Hypothalamus (tissue), 51 donors: ENCODE data around the gene FBXO33.
A peak's percentile ranks its signal among the peaks of the same experiment; 100 is the strongest.

ENCODE experiments used
- DNase-seq, 51 donors: peaks; one replicate each; lab custom pipeline; 2025; lab: John Stamatoyannopoulos, UW

Gene FBXO33

DNA sequence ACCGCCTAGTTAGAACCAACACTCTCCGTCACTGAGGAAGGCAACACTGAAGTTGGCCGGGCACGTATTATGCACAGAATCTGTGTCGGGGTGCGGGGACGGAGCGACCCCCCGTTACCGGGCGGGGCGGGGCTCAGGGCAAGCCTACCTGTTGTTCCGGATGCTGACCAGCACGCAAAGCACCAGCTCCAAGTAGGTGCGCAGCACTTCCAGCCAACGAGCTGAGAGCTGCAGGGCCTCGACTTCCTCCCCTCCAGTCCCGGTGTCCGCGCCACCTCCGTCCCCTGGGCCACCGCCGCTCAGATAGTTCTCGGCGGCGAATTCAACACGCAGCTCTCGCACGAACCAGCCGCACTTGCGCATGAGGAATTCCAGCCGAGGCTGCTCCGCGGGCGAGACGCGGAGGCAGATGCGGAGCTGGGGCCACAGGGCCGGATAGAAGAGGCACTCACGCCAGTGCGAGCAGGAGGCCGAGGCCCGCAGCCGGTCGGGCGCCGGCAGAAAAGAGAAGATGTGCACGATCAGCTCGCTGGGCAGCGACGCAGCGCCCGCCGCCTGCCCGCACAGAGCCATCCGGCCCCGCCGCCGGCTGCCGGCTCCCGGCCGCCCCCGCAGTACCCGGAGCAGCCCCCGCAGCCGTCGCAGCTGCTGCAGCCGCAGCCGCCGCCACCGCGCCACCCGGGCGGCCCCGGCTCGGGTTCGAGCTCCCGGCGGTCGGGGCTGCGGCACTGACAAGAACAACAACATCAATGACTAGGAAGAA, 636 bp downstream of the FBXO33 start:
- peak in 26 of 51 donors; percentile 7 to 78 (median 44) for DNase-seq

DNA sequence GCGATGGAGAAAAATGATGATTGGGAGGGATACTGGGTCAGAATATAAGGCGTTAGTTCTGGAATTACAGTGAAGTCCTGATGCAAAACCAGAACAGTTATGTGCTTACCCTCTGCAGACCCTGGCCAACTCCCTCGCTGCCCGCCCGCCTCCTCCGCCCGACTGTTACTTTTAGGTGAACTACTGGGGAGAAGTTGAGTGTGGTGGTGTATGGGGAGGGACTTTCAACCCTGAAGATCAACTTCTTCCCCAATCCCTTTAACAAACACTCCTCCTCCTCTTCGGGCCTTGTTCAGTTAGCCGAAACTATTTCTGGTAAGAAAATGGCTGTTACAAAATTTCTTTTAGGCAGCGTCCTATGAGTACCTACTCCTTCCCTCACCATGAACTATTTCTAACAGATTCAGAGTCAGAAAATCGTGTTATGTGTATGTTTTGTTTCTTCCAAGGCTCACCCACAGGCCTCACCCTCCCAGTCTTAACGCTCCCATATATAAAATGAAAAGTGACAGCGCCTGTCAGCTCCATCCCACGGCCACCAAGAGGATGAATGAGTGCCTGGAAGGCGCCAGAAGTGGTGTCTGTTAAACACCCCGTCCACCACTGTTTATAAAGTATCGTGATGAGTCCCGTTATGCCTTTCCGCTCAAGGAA, 1.3 kb downstream of the FBXO33 start:
- peak in 4 of 51 donors; percentile 0 to 43 (median 22) for DNase-seq

DNA sequence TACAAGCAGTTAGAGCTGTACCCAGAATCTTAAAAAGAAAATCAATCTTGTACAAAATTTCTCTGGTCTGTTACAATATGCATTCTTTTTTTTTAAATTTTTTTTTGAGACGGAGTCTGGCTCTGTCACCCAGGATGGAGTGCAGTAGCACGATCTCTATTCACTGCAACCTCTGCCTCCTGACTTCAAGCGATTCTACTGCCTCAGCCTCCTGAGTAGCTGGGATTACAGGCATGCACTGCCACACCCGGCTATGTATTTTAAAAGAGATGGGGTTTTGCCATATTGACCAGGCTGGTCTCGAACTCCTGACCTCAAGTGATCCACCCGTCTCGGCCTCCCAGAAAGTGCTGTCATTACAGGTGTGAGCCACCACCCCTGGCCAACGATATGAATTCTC, 4.1 kb downstream of the FBXO33 start:
- no peak for DNase-seq

DNA sequence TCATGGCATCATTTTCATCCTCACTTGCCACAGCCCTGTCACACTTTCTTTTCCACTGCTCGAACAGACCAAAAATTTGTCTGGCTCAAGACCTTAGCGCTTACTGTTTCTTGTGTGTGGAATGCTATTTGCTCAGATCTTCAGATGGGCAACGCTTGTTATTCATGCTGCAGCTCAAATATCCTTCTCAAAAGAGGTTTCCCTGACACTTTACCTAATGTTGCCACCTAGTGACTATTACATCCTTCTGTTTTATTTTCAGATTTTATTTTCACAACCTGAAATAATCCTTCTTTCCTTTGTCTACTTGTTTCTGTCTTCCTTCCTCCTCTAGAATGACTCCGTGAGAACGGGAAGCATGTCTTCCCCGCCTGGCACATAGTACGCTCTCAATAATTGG, 5.6 kb downstream of the FBXO33 start:
- DNase-seq: peak in 1 of 51 donors; percentile 3

DNA sequence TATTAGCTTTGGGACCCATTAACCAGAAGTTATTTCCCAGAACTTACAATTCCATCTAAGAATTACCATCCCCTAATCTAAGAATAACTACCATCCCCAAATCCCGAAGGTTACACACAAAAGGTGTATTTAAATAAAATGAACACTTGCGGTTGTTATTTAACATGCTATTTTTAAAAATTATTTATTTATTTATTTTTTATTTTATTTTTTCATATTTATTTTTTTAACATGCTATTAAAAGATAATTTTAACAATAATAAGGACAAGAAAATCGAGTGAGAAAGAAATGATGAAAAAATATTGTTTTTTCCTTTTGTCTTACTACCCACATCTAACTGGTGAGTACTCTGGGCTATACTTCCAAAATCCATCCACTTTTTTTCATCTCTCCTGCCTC, 6.3 kb downstream of the FBXO33 start:
- no peak for DNase-seq

DNA sequence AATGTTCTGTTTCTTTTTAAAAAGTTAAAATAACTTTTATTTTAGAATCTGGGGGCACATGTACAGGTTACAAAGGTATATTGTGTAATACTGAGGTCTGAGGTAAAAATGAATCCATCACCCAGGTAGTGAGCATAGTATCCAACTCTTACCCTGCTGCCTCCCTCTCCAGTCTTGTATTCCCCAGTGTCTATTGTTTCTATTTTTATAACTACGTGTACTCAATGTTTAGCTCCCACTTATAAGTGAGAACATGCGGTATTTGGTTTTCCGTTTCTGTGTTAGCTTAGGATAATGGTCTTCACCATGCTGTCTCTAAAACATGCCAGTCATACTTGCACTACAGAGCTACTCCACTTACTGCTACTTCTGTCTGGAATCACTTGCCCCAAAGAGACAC, 8.4 kb downstream of the FBXO33 start:
- no peak for DNase-seq

DNA sequence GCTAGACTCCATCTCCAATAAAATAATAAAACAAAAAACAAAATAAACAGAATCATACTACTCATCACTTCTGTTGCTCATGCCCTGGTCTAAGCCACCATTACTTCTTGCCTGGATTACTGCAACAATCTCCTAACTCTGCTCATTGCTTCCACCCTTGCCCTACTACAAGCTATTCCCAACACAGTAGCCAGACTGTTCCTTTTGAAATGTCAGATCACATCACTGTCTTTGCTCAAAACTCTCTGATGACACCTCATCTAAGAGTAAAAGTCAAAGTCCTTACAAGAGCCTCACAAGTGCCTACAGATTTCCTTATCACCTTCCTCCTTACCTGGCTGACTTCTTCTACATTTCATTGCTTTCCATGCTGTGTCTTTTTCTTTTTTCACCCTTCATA, 10.0 kb downstream of the FBXO33 start:
- DNase-seq: no peak

DNA sequence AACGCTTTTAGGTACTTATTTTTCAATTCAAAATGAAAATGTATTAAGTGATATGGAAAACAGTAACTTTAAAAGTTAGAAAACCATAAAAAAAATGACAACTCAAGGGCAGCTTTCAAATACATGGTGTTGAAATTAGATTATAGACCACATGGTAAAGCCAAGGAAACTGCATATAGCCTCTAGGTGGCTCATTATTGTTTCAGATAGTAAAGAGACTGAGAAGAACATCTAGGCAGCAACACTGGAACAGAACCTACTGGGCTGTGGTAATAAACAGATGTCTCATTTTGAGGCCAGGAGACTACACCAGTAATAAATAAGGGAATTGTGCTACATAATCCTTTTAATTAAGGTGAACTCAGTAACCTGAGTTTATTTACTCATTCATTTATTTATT, 13.0 kb downstream of the FBXO33 start:
- DNase-seq: no peak

DNA sequence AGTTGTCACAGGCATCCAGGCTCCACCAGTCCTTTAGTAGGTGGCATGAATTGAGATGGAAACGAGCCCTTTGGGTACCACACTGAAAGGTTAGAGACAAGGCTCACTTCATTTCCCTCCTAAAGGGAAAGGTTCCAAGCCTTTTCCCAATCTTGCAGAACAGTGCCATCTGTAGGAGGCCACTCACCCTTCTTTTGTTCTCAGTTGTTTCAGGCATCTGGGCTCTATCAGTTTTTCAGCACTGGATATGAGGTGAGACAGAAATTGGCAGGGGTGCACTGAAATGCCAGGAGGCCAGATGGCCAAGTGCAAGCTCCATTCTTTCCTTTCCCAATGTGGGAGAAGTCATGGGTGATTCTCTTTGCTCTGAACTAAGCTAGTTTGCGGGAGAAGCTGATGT, 15.2 kb downstream of the FBXO33 start:
- no peak for DNase-seq

DNA sequence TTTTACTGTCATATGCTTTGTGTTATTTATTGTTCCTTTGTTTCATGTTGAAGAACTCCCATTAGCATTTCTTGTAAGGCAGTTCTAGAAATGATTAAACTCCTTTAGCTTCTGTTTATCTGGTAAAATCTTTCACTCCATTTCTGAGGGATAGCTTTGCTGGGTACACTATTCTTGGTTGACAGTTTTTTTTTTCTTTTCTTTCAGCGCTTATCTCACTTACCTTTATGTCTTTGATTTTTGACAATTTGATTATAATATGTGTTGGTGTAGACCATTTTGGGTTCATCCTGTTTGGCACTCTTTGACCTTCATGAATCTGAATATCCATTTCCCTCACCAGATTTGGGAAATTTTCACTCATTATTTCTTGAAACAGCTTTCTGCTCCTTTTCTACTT, 16.2 kb downstream of the FBXO33 start:
- DNase-seq: no peak

DNA sequence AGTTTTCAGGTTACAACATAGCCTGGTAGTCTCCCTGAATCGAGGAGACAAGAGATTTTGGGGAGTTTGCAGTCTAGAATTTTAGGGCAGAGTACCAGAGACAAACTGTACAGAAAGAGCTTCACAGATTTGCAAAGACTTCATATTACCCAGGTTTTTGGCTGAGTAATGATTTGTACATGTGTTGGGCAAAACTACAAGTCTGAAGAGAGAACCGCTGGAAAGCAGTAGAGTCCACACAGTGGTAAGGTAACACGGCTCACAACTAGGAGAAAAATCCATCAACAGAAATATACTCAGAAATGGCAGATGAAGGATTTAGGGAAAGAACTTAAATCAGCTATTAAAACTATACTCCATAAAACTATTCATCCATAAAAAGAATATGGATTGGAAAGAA, 25.7 kb downstream of the FBXO33 start:
- no peak for DNase-seq

DNA sequence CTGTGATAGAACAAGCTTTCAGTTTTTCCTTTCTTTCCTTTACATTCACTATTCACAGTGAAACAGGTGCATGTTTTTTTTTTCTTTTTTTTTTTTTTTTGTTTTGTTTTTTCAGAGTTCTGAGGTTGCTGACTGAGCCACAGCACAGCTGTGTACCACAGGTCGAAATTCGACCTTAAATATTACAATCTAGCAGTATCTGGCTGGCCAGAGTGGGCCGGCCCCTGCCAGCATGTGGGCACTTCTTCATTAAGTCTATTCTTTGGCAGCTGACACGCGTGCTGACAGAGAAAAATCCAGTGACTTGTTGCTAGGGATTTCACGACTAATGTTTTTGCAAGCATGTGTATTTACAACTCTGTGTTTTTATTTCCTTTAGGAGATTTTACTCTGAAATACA, 33.9 kb downstream of the FBXO33 start:
- DNase-seq: no peak

DNA sequence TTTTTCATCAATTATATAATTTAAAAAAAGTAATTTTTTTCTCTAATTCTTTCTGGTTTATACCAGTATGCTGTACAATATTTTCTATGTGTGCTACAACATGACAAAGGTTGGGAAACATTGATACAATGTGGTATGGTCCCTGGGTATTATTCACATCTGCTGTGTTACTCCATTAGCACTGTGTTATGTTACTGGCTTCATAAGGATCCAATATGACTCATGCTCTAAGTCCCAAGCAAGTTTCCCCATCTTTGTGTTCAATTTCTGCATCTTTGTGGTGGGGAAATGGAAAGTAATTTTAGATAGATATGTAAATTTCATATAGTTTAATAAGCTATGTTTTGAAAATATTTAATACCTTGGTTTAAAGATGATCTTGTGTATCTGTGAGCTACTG, 35.8 kb downstream of the FBXO33 start:
- DNase-seq: no peak

DNA sequence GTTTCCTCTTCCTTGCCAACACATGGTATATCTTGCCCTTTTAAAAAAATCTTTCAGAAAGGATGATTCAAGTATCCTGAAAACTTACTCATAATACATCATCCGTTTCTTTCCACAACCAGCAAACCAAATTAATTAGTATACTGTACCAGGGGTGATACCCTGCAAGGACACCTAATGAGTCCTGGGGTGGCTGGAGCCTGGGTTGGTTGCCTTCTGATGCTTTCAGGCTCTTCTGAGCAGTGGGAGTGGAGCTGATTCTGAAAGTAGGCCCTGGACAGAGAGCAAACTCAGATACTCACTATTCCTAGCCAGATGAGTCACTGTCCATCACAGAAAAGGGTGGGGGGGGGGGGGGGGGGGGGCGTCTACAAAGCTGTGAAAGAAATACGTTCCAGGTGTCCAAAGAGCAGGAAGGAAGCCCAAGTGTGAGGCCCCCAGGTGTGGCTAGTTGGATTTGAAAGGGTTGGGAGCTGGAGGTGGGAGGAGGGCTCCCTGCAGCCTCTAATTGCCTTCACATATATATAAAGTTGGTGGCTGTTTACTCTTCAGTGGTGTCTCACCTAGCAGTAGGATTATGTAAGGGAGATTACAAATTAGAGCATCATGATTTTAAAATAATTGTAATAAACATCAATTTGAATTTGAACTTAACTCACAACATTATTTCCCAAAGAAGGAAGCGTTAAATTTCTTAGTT, 36.5 kb downstream of the FBXO33 start:
- no peak for DNase-seq

DNA sequence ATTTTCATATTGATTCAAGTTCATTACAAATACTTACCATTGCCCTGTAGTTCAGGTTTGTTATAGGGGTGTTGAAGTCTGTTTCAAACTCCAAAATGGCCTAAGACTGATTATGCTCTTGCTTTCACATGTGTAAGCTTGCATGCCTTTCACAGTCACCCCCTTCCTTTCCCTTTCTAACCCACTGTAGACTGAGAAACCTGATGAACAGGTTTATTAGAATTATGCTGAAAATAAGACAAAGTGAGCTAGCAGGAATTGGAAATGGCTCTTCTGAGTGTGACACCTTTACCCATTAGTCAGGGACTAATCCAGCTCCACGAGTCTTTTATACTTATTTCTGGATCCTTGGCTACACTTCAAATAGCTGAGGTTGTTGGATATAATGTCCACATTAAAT, 38.9 kb downstream of the FBXO33 start:
- no peak for DNase-seq

DNA sequence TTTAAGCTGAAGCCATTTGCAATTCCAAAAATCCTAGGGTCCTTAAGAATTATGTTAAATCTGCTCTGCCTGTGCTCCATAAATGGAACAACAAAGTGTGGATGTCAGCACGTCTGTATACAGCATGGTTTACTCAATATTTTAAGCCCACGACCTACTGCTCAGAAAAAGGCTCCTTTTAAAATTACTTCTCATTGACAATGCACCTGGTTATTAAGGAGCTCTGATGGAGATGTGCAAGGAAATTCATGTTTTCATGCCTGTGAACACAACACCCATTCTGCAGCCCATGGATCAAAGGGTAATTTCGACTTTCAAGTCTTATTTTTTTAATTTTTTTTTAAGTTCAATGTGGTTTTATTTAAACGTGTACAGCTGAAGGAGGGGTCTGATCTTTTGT, 48.1 kb downstream of the FBXO33 start:
- no peak for DNase-seq

DNA sequence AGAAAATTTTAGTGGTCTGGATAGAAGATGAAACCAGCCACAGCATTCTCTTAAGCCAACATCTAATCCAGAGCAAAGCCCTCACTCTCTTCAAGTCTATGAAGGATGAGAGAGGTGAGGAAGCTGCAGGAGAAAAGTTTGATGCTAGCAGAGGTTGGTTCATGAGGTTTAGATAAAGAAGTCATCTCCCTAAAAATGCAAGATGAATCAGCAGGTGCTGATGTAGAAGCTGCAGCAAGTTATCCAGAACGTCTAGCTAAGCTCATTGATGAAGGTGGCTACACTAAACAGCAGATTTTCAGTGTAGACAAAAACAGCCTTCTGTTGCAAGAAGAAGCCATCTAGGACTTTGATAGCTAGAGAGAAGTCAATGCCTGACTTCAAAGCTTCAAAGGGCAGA, 48.5 kb downstream of the FBXO33 start:
- DNase-seq: no peak

DNA sequence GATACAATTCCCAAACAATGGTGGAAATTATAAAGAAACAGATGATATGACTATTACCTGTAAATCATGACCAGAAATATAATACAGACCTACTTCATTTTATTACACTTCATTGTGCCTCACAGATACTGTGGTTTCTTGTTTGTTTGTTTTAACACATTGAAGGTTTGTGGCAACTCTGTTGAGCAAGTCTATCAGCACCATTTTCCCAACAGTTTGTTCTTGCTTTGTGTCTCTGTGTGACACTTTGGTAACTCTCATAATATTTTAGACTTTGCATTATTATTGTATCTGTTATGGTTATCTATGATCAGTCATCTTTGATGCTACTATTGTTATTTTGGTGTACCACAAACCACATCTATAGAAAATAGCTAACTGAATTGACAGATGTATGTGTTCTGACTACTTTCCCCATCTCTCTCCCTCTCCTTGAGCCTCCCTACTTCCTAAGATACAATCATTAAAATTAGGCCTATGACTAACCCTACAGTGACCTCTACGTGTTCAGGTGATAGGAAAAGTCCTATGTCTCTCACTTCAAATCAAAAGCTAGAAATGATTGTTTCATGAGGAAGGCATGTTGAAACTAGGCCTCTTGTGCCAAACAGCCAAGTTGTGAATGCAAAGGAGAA, 49.1 kb downstream of the FBXO33 start:
- no peak for DNase-seq

DNA sequence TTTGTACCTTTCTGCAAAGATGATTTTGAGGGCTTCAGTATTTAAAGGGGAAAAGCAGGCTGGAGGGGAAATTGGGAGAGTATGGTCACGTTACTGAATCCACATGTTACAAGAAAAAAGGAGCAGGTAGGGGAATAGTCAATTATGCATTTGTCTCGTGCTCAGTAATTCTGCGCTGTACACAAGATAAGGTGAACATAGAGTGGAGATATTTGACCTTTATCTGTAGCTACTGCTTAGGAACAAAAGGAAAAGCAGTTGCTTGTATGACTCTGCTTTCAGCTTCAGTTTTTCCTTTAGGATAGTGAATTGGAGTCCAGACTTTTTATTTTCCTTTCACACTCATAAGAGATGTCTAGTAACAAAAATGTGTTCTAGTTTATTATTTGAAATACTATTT, 49.8 kb downstream of the FBXO33 start:
- no peak for DNase-seq

DNA sequence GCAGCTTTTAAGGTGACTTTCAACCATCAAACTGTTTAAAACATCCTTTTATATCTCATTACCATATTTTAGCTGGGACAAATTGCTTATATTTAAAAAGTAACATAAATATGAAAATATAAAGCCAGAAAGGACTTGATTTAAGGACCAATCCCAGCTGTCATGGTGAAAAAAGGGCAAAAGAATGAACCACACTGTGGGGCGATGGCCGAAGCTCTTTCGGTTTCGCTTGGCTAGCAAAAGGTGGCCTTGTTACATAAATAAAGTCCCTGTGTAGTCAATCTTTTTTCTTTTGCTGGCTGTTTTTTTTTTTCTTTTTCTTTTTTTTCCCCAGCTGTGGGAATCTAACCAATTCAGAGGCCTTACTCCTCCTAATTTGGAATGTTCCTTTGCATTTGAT, 50.9 kb downstream of the FBXO33 start:
- DNase-seq: peak in 11 of 51 donors; percentile 2 to 34 (median 10)

DNA sequence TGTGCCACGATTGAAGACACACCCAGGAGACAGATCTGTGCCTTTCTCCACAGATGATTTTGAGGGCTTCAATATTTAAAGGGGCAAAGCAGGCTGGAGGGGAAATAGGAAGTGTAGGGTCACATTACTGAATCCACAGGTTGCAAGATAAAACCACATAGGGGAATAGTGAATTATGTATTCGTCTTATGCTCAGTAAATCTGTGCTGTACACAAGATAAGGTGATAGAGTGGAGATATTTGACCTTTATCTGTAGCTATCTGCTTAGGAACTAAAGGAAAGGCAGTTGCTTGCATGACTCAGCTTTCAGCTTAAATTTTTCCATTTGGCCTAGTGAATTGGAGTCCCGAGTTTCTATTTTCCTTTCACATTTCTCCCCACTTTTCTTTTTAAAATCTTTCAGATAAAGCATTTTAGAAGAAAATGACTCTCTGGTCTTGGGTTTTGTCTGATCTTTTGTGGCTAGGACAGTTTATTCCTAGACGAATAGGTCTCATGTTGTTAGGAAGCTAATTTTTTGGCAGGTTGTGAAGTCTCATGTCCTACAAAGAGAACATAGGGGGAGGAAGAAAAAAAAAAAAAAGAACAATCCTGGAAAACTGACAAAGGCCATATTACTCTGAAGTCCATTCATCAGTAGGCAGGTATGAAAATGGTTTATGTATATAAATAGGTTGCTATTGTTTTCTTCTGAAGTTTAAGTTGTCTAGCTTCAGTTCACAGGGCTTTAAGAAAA, 55.4 kb downstream of the FBXO33 start:
- no peak for DNase-seq
